ENCODE results near the gene INSL6.

DNA sequence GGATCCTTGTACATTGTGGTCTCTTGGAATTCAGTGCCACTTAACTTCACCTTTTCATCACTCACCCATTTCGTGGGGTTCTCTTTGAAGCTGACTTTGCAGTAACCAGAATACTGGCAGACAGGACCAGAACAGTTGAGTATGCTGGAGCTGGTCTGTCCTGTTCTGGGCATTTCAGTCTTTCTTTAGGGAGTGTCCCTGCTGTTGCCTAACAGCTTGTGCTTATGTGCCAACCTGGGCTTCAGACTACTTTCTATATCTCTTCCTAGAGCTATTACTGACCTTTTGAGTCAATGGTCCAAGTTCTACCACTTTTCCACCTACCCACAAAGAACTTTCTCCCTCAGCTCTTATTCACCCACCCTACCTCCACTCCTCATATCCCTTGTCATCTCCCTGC lies 10.0 kb upstream of the INSL6 start:
- TF ChIP-seq CTCF (IDR thresholded peaks at IDR 0.05), result no peak
- TF ChIP-seq POLR2AphosphoS5 (IDR thresholded peaks at IDR 0.05), result no peak
- TF ChIP-seq POLR2A (IDR thresholded peaks at IDR 0.05), result no peak

Data from breast epithelium (tissue), 3 donors.